ENCODE data around the gene VASP.
"Not testable (repeated sequence)": the region's sequence is repeated elsewhere in the genome, so short reads cannot be mapped to it uniquely, and the experiment has no call there.

The VASP gene

DNA sequence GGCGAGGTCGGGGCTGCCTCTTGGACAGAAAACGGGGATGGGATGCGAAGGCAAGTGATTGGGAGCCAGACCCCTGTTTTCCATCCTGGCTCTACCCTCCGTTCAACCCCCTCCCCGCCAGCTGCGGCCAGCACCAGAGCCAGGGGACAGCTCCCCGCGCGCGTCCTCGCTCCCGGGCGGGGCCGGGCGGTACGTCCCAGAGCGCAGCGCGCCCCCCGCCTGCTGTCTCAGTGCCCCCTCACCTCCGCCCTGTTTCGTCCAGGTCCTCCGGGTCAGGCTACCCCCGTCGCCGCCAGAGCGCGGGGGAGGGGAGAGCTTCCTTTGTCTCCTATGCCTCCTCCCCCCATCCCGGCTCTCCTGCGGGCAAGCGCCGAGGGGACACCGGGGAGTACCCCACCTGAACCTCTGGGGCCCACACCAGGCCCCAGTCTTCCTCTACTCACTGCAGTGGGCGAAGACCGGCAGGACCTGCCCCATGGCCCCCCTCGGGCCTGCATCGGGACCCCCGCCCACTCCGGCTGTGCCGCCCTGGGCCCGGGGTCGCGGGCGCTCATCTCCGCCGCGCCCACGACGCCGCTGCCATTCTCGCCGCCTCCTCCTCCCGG lies 10.8 kb upstream of the VASP start:
- no peak for DNase-seq (ENCODE audit: low read depth in 1 of 2, low spot score in 1 of 2)

DNA sequence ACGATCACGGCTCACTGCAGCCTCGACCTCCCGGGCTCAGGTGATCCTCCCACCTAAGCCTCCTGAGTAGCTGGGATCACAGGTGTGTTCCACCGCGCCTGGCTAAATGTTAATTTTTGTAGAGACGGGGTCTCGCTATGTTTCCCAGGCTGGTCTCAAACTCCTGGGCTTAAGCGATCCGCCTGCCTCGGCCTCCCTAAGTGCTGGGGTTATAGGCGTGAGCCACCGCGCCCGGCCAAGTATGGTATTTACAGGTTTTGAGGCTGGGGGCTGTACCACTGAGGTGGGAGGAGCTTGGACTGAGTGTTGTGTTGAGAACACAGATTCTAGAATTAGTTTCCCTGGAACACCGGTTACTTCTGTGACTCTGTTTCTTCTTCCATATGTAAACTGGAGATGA lies 9.5 kb upstream of the VASP start:
- no peak for DNase-seq (ENCODE audit: low read depth in 1 of 2, low spot score in 1 of 2)

DNA sequence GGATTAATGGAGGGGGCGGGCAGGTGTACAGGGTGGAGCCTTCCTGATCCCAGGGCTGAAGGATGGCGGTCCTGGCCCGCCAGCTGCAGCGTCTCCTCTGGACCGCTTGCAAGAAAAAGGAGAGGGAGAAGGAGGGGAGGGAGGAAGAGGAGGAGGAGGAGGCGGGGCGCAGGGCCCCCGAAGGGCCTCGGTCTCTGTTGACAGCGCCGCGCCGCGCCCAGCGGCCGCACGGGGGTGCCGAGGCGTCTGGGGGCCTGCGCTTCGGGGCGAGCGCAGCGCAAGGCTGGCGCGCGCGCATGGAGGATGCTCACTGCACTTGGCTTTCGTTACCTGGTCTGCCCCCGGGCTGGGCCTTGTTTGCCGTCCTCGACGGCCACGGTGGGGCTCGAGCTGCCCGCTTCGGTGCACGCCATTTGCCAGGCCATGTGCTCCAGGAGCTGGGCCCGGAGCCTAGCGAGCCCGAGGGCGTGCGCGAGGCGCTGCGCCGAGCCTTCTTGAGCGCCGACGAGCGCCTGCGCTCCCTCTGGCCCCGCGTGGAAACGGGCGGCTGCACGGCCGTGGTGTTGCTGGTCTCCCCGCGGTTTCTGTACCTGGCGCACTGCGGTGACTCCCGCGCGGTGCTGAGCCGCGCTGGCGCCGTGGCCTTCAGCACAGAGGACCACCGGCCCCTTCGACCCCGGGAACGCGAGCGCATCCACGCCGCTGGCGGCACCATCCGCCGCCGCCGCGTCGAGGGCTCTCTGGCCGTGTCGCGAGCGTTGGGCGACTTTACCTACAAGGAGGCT lies 8.7 kb upstream of the VASP start, which contains the start of gene PPM1N:
Gene PPM1N (plus strand): TSS at position 33 of the 785 bp plus-strand sequence. CDS start 30 bp downstream, at position 63.
- no peak for DNase-seq (ENCODE audit: low read depth in 1 of 2, low spot score in 1 of 2)

DNA sequence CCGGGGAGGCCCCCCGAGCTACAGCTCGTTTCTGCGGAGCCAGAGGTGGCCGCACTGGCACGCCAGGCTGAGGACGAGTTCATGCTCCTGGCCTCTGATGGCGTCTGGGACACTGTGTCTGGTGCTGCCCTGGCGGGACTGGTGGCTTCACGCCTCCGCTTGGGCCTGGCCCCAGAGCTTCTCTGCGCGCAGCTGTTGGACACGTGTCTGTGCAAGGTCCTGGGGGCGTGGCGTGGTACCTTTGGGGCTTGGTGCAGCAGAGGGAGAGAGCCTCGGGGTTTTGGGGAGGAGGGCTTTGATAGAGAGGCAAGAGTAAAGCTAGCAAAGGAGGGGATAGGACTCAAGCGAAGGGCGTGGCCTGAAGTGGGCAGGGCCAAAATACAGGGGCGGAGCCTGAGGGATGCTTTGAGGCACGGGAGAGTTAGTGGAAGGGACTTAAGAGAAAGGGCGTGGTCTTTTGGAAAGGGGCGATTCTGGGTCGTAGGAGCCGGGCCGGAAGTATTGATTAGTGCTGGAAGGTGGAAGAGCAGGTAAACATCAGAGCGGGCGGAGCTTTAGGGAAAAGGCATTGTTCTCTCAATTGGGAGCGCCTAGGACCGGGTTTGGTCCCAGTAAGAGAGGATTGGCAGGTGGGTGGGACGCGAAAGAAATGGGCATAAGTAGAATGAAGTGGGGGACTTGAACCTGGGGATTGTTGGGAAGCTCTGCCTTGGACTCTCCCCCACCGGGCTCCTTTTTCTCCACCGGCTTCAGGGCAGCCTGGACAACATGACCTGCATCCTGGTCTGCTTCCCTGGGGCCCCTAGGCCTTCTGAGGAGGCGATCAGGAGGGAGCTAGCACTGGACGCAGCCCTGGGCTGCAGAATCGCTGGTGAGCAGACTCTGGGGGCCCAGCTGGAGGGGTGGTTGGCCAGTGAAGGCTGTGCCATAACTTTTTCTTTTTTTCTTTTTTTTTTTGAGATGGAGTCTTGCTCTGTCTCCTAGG lies 7.8 kb upstream of the VASP start:
- DNase-seq (ENCODE audit: low read depth in 1 of 2, low spot score in 1 of 2): peak in 1 of 2 donors; percentile 35

DNA sequence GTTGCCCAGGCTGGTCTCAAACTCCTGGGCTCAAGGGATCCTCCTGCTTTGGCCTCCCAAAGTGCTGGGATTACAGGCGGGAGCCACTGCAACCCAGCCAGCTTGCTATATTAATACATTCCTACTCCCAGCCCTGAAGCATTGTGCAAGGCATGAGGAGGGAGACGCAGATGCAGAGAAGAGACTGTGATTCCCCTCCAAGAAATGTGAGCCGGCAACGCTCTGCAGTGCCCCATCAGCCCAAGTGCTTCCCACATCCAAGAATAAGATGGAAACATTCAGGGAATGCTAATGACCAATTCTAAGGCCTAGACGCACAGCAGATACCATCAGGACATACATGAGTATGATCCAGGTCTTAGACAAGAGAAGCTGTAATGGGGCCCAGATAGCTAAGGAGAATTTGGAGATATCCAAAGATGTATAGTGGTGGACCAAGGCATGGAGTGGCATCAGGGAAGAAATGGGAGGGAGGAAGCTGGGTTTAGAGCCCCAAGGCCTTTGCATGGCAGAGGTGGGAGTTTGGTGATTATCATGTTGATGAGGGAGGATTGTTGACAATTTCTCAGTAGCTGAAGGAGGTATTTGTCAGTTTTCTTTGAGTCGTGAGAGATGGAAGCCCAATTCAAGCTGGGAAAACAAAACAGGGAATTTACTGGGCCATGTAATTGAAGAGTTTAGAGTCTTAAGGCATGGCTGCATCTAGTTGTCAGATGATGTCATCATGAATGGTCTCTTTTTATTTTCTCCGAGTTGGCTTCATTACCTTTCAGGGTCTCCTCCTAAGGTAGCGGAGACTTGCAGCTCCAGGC lies 6.2 kb upstream of the VASP start:
- no peak for DNase-seq (ENCODE audit: low read depth in 1 of 2, low spot score in 1 of 2)

DNA sequence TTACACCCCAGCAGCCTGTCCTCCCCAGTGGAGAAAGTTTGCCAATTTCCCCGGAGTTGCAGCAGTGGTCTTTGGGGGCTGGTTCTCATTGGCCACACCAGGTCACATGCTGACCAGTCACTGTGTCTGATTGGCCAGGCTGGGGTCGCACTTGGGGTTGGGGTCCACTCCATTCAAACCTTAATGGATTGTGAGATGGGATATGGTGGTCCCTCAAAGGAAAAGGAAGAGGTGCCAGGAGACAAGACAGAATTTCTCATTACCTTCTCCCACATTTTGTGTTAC lies 5.6 kb upstream of the VASP start:
- DNase-seq (ENCODE audit: low read depth in 1 of 2, low spot score in 1 of 2): no peak

DNA sequence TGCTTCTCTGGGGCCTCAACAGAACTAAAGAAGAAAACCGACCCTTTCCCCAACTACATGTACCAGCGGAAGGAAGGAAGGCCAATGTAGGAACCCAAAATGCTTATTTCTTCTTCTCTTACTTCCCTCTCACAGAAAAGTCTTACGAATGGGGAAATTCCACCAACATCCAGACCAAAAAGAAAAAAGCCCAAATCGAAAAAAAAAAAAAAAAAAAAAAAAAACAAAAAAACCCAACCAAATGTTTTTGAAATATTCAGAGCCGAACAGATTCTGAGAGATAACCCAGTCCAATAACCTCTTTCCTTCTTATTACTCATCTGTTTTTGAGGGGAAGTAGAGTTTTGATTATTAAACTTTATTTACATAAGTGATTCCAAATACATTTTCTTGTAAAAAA lies 5.2 kb upstream of the VASP start:
- DNase-seq (ENCODE audit: low read depth in 1 of 2, low spot score in 1 of 2): no peak

DNA sequence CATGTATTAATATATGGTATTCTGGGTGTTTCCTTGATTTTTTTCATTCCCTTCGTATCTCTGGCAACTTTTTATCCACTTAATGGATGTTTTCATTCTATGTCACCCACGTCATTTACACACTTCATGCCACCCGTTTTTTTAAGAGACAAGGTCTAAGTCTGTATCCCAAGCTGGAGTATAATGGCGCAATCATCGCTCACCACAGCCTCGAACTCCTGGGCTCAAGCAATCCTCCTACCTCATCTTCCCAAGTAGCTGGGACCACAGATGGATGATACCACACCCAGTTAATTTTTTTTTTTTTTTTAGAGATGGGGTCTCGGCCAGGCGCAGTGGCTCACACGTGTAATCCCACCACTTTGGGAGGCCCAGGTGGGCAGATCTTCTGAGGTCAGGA lies 3.4 kb upstream of the VASP start:
- no peak for DNase-seq (ENCODE audit: low read depth in 1 of 2, low spot score in 1 of 2)

DNA sequence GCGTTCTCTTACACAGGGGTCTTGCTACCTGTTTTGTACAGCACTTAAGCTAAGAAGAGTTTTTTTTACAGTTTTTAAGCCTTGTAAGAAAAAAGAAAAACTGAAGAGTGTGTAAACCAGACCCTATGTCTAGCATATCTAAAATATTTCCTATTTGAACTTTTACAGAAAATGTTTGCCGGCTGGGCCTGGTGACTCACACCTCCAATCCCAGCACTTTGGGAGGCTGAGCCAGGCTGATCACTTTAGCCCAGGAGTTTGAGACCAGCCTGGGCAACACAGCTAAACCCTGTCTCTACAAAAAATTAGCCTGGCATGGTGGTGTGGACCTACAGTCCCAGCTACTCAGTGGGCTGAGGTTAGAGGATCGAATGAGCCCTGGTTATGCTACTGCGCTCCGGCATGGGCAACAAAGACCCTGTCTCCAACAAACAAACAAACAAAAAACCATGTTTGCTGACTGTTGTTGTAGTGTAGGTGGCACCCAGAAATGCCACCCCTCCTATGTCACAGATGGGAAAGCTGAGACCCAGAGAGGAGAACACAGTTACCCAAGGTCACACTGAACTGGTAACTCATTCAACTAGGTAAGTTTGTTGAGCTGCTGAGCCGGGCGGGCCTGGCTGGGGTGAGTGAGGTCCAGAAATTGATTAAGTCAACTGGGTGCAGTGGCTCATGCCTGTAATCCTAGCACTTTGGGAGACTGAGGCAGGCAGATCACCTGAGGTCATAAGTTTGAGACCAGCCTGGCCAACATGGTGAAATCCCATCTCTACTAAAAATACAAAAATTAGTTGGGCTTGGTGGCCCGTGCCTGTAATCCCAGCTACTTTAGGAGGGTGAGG lies 1.9 kb upstream of the VASP start:
- DNase-seq (ENCODE audit: low read depth in 1 of 2, low spot score in 1 of 2): no peak

DNA sequence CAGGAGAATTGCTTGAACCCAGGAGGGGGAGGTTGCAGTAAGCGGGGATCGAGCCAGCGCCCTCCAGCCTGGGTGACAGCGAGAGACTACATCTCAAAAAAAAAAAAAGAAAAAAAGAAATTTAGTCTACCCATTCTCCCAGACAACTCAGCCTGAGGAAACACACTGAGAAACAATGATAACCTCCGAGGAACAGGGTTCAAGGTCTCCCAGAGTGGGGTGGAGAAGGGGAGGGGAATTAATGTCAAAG lies 1.4 kb upstream of the VASP start:
- DNase-seq (ENCODE audit: low read depth in 1 of 2, low spot score in 1 of 2): no peak

DNA sequence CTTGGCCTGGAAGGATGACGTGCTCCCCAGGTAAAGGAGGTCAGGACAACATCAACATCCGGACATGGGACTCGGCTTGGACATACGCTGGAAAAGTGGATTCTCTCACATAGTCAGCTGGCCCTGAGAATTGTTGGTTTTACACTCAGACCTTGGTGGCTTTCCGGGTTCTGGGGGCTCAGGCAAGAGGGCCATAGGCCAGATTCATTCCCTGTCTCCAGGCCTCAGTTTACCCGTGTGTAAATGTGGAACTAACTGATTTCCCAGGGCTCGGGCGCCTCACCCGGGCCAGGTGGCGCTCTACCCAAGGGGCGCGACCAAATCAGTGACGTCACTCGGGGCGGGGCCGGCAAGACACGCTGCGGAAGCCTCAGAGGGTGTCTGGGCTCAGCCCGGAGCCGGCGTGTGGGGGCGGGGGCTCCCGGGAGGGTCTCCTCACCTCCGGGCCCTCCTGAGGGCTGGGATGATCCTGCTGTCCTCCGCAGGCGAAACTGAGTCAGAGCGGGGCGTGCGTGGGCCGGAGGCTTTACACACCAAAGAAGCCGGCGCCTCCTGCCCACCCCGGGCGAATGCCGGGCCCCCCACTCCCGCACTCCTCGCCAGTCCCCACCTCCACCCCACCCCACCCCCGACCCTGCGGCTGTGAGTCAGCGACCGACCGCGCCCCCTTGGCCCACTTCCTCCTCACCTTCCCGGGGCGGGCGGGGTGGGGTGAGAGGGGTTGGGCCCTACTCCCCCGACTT lies 862 bp upstream of the VASP start:
- peak; percentile 97 to 99 for DNase-seq (ENCODE audit: low read depth in 1 of 2, low spot score in 1 of 2)

DNA sequence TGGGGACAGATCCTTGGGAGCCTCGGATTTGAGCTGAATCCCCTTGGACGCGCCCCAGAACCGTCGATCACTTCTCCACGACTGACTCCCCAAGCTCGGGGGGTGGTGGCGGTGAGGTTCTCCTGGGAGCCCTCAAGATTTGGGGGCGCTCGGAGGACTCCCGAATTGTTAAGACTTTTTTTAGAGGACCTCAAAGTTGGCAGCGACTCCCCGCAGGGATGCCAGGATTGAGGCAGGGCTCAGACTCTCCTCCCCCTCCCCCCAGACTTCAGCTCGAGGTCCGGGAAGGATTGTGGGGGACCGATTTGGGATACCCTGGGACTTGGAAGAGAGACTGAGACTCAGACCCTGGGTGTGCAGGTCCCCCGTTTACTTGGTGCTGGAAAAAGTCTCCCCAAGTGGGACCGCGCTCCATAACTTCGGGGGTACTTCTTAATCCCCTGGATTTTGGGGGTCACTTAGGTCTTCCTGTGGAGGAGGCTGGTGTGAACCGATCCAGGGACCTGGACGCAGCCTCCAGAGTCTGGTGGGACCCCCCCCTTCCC lies 665 bp downstream of the VASP start:
- DNase-seq (ENCODE audit: low read depth in 1 of 2, low spot score in 1 of 2): no peak

DNA sequence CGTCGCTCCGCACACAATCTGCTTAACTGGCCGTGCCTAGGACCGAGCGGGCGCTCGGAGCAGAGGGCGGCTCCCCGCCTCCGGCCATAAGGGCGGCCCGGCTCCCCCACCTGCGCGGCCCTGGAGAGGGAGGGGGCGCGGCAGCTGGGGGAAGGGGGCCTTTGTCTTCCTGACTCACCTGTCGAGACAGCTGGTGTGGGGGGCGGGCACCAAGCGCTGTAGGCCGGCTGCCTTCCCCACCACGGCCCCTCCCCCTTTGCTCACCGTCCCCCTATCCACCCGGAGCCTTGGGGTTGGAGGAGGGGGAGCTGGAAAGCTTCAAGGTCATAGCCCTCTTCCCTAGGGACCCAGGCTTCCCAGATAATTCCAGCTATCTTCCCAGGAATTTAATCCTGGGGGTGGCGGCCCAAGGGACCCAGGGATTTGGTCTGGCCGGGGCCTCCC lies 1.2 kb downstream of the VASP start:
- DNase-seq (ENCODE audit: low read depth in 1 of 2, low spot score in 1 of 2): peak in 1 of 2 donors; percentile 29

DNA sequence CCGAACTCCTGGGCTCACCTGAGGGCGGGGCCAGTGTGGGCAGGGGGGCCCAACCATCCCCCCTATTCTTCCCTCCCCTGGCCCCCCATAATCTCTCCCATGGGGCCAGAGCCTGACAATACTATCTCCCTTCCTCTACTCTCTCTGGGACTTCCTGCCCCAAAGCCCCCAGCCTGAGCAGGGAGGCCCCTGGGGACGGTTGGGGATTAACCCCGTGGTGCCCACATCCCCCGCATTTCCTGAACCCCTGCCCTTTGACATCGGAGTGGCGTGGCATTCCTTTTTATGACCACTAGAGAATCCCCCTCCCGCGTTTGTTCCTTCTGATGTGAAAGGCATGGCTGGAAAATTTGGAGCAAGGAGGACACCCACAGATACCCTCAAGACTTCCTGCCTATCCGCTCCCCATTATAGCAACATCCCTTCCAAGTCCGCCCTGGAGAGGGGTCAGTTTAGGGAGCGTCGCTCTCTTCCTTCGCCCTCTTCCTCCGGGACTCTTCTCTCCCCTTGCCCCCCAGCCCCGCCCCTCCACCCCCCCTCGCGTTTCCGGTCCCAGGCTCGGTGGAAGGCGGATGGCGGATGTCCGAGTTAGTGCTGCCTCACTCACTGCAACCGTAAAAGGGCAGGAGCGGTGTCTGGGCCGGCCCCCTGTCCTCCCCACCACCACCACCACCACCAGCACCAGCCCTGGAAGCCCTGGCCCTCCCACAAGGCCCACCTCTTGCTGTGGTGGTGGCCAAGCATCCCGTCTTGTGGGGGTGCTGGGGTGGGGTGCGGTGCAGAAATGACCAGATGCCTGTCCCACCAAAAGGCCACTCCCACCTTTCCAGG lies 1.8 kb downstream of the VASP start:
- DNase-seq (ENCODE audit: low read depth in 1 of 2, low spot score in 1 of 2): no peak

DNA sequence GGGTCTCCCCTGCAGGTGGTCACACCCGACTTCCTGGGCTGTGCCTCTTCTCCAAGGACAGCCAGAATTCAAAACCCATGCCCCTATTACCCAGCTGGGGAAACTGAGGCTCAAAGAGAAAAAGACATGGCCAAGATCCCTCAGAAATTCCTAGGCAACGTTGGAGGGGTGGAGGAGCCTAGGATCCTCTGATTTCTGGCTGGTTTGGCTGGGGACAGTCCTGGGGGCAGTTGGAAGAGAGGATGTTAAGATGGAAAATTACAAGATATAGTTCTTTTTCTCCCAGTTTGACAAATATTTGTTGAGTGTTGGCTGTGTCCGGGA lies 2.4 kb downstream of the VASP start:
- DNase-seq (ENCODE audit: low read depth in 1 of 2, low spot score in 1 of 2): no peak

DNA sequence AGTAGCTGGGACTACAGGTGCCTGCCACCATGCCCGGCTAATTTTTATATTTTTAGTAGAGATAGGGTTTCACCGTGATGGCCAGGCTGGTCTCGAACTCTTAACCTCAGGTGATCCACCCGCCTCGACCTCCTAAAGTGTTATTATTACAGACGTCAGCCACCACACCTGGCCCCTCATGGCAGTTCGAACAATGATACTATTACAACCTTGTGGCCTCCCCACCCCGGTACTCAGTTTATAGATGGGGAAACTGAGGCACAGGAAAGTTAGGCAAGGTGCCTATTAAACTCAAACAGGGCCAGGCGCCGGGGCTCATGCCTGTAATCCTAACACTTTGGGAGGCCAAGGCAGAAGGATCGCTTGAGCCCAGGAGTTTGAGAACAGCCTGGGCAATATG lies 3.1 kb downstream of the VASP start:
- DNase-seq (ENCODE audit: low read depth in 1 of 2, low spot score in 1 of 2): not testable (repeated sequence)

DNA sequence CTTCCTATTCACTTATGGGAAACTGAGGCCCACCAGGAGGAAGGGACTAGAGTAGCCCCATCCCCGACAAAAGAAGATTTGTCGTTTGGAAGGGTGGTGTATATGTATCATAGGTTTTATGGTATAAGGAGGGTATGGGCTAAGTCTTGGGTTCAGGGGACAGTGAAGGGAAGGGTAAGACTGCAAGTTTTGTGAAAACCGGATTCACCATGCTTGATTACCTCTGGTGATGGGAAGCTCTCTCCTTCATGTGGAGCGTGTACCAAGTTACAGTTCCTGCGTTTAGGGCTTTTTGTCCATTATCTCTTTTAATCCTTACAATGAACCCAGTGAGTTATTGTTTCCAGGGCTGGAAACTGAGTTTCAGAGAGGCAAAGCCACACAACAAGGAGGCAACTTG lies 3.8 kb downstream of the VASP start:
- no peak for DNase-seq (ENCODE audit: low read depth in 1 of 2, low spot score in 1 of 2)

DNA sequence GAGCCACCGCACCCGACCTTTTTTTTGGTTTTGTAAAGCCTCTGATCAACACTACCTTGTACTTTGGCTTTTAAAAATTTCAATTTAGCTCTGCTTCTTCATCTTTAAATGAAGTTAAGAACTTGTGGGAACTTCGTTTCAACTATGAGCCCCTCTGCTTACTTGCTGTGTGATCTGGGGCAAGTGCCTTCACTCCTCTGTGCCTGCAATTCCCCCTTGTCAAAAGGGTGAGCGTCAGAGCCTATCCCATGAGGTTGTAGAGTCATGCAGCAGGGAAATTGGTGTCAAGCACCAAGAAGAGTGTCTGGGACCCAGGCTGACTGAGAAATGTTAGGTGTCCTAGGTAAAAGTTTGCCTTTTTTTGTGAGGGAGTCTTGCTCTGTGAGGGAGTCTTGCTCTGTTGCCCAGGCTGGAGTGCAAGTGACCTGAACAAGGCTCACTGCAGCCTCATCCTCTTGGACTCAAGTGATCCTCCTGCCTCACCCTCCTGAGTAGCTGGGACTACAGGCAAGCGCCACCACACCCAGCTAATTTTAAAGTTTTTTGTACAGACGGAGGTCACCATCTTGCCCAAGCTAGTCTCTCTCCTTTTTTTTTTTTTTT lies 5.7 kb downstream of the VASP start:
- DNase-seq (ENCODE audit: low read depth in 1 of 2, low spot score in 1 of 2): no peak

Measured in activated T-helper 1 cell treated with anti-CD3 and anti-CD28 coated beads, Interleukin-2, amount 50 U/mL, for 16 hours (primary cell).